ENCODE measurements around the gene DIAPH1. TPM values are rescaled to one million over a fixed set of nuclear protein-coding genes. Genes with fewer than 3 reads are reported as not detected.

DIAPH1 gene
- total RNA-seq, 1 donor from 2014 or later = 273 TPM

Other genes starting within 250 kb of the DIAPH1 start
- gene PCDHGB3, start 248.8 kb downstream of the DIAPH1 start, total RNA-seq = 0.88 and 1.3 TPM in 2 replicates
- gene PCDHGA6, start 245.1 kb downstream of the DIAPH1 start, total RNA-seq = 0.44 and 0.80 TPM in 2 replicates
- gene PCDHGA7, start 236.3 kb downstream of the DIAPH1 start, total RNA-seq = 0.15 and 0.24 TPM in 2 replicates
- gene PCDHGB4, start 231.3 kb downstream of the DIAPH1 start, total RNA-seq = 0.17 TPM in 2 replicates
- 0.07 and 0.15 TPM in 2 replicates for gene PCDHGA8, start 226.4 kb downstream of the DIAPH1 start, total RNA-seq
- gene PCDHGB5, start 221.1 kb downstream of the DIAPH1 start, total RNA-seq = 0.46 and 0.66 TPM in 2 replicates
- 0.17 and 0.27 TPM in 2 replicates for gene PCDHGA9, start 216.2 kb downstream of the DIAPH1 start, total RNA-seq
- 0.22 and 0.37 TPM in 2 replicates for gene PCDHGB6, start 211.0 kb downstream of the DIAPH1 start, total RNA-seq
- 0.20 and 0.27 TPM in 2 replicates for gene PCDHGA10, start 206.0 kb downstream of the DIAPH1 start, total RNA-seq
- gene PCDHGB7, start 201.3 kb downstream of the DIAPH1 start, total RNA-seq = 0.07 and 0.29 TPM in 2 replicates
- gene PCDHGA11, start 197.9 kb downstream of the DIAPH1 start, total RNA-seq = 0.24 and 0.32 TPM in 2 replicates
- gene PCDHGA12, start 188.5 kb downstream of the DIAPH1 start, total RNA-seq = 0.12 and 0.20 TPM in 2 replicates
- gene PCDHGC3, start 143.0 kb downstream of the DIAPH1 start, total RNA-seq = 0.07 TPM in 1 of 2 replicates, not detected in the other
- gene PCDHGC4, start 134.0 kb downstream of the DIAPH1 start, total RNA-seq = 0.37 TPM in 1 of 2 replicates, not detected in the other
- not detected in 2 replicates for gene PCDHGC5, start 129.9 kb downstream of the DIAPH1 start, total RNA-seq
- 77.6 and 87.0 TPM in 2 replicates for gene HDAC3, start 17.8 kb upstream of the DIAPH1 start, total RNA-seq
- gene RELL2, start 18.0 kb upstream of the DIAPH1 start, total RNA-seq = 18.2 and 19.3 TPM in 2 replicates
- gene FCHSD1, start 32.4 kb upstream of the DIAPH1 start, total RNA-seq = 59.0 and 60.5 TPM in 2 replicates
- gene ARAP3, start 63.2 kb upstream of the DIAPH1 start, total RNA-seq = 8.3 and 8.7 TPM in 2 replicates

Data from T-helper 1 cell treated with Interleukin-12 subunit alpha and Interleukin-12 subunit beta and Interleukin-4 antibody, amounts not matched to agents 30 ng/mL and 1 ng/mL, for 36 hours (primary cell).